Esophagus (tissue), 2 donors: ENCODE measurements around the gene PLAGL2. TPM values are rescaled to one million over a fixed set of nuclear protein-coding genes. Genes with fewer than 3 reads are reported as not detected.

Source experiments
- H3K27ac ChIP-seq, 2 donors: one replicate each; pipeline ENCODE4 v1.5.1; 2013; ENCODE audit warnings: low read depth in 2 of 2, mild to moderate bottlenecking in 2 of 2, inconsistent platforms in 1 of 2, low read length in 1 of 2, moderate library complexity in 1 of 2
- H3K27me3 ChIP-seq, 2 donors: one replicate each; pipeline ENCODE4 v1.6.1; 2013; ENCODE audit warnings: low read length in 2 of 2, control low read depth in 1 of 2, mild to moderate bottlenecking in 1 of 2; ENCODE audit not compliant: insufficient read depth in 2 of 2, control insufficient read depth in 1 of 2
- H3K36me3 ChIP-seq, 2 donors: one replicate each; pipeline ENCODE4 v1.6.1; 2013; ENCODE audit warnings: low read length in 1 of 2; ENCODE audit not compliant: control insufficient read depth in 2 of 2, insufficient read depth in 2 of 2
- H3K4me1 ChIP-seq, 2 donors: one replicate each; pipeline ENCODE4 v1.6.1; 2013; ENCODE audit warnings: low read length in 1 of 2; ENCODE audit not compliant: control insufficient read depth in 2 of 2, insufficient read depth in 2 of 2
- H3K4me3 ChIP-seq, 2 donors: one replicate each; pipeline ENCODE4 v1.5.1; 2013; ENCODE audit warnings: low read length in 2 of 2, mild to moderate bottlenecking in 2 of 2, low read depth in 1 of 2, moderate library complexity in 1 of 2
- H3K9me3 ChIP-seq, 2 donors: one replicate each; pipeline ENCODE4 v1.6.1; 2013; ENCODE audit warnings: mild to moderate bottlenecking in 2 of 2, low read depth in 1 of 2, low read length in 1 of 2, moderate library complexity in 1 of 2; ENCODE audit not compliant: control insufficient read depth in 2 of 2, insufficient read depth in 1 of 2
- WGBS, 2 donors: extraction: QIAGEN DNeasy Blood & Tissue Kit; methylation state at CpG; one replicate each; pipeline ENCODE4 v1.1.7; 2013; 5-methylcytosine and 5-hydroxymethylcytosine counted together
- polyA plus RNA-seq, 2 donors: library from polyadenylated mRNA; stranded (reverse); fragments of 200-250 nt; gene quantifications; one replicate each; pipeline ENCODE4 v1.2.3, GENCODE V29; 2013
- donor health status: healthy with polysubstance abuse.
- donor health status: Bipolar disorder and iron deficiency.

PLAGL2 gene
- polyA plus RNA-seq, 2 donors, result 4.1 to 6.4 TPM

- Histone ChIP-seq H3K27ac (no peak overlapping the region), H3K36me3 (peaks cover 13 to 29% of the 10 kb centered on the region in 2 donors), H3K27me3 (no peaks in the 10 kb centered on the region), H3K4me1 (peaks cover 0 to 6% of the 10 kb centered on the region in 2 donors), H3K4me3 (no peak overlapping the region), H3K9me3 (no peaks in the 10 kb centered on the region)
- WGBS, 2 donors, result 67 to 72% methylated on average over 4 of the region's 4 CpGs
Measured at GRCh38 chr20:32231847-32232246, 24.3 kb upstream of the PLAGL2 start.

GRCh38 chr20:32231245-32231644 lies 23.7 kb upstream of the PLAGL2 start:
- H3K27me3 ChIP-seq, result no peaks in the 10 kb centered on the region
- H3K4me1 ChIP-seq, result peaks cover 0 to 6% of the 10 kb centered on the region in 2 donors
- H3K27ac ChIP-seq, result no peak overlapping the region
- no peaks in the 10 kb centered on the region for H3K9me3 ChIP-seq
- H3K4me3 ChIP-seq, result no peak overlapping the region
- 94 to 96% methylated on average over 4 of the region's 4 CpGs for WGBS, 2 donors
- peaks cover 13 to 29% of the 10 kb centered on the region in 2 donors for H3K36me3 ChIP-seq

GRCh38 chr20:32230707-32231106 lies 23.2 kb upstream of the PLAGL2 start:
- WGBS, 2 donors, result 95 to 96% methylated on average over 13 of the region's 13 CpGs
- peaks cover 0 to 6% of the 10 kb centered on the region in 2 donors for H3K4me1 ChIP-seq
- H3K27me3 ChIP-seq, result no peaks in the 10 kb centered on the region
- no peak overlapping the region for H3K27ac ChIP-seq
- no peak overlapping the region for H3K4me3 ChIP-seq
- no peaks in the 10 kb centered on the region for H3K9me3 ChIP-seq
- H3K36me3 ChIP-seq, result peaks cover 13 to 26% of the 10 kb centered on the region in 2 donors

- H3K9me3 ChIP-seq, result no peaks in the 10 kb centered on the region
- H3K36me3 ChIP-seq, result peaks cover 12 to 19% of the 10 kb centered on the region in 2 donors
- no peak overlapping the region for H3K27ac ChIP-seq
- 81 to 95% methylated on average over 5 of the region's 5 CpGs for WGBS, 2 donors
- no peak overlapping the region for H3K4me3 ChIP-seq
- H3K27me3 ChIP-seq, result no peaks in the 10 kb centered on the region
- peaks cover 0 to 3% of the 10 kb centered on the region in 2 donors for H3K4me1 ChIP-seq
Measured at GRCh38 chr20:32229251-32229747, 21.8 kb upstream of the PLAGL2 start.

GRCh38 chr20:32227744-32228688 lies 20.5 kb upstream of the PLAGL2 start:
- Histone ChIP-seq H3K27me3 (no peaks in the 10 kb centered on the region), H3K36me3 (peaks cover 11 to 18% of the 10 kb centered on the region in 2 donors), H3K4me3 (no peak overlapping the region), H3K4me1 (peaks cover 0 to 4% of the 10 kb centered on the region in 2 donors), H3K9me3 (no peaks in the 10 kb centered on the region), H3K27ac (no peak overlapping the region)
- WGBS, 2 donors, result 73 to 91% methylated on average over 22 of the region's 22 CpGs

- no peaks in the 10 kb centered on the region for H3K27me3 ChIP-seq
Measured at GRCh38 chr20:32227306-32227705, 19.8 kb upstream of the PLAGL2 start.

GRCh38 chr20:32226391-32226790 lies 18.8 kb upstream of the PLAGL2 start:
- H3K9me3 ChIP-seq, result no peaks in the 10 kb centered on the region
- H3K4me3 ChIP-seq, result no peak overlapping the region
- no peak overlapping the region for H3K27ac ChIP-seq
- no peaks in the 10 kb centered on the region for H3K27me3 ChIP-seq
- peaks cover 0 to 4% of the 10 kb centered on the region in 2 donors for H3K4me1 ChIP-seq
- peaks cover 15 to 18% of the 10 kb centered on the region in 2 donors for H3K36me3 ChIP-seq
- 33 to 51% methylated on average over 1 of the region's 1 CpG for WGBS, 2 donors

More at GRCh38 chr20:32227306-32227705, 19.8 kb upstream of the PLAGL2 start:
- H3K4me3 ChIP-seq, result no peak overlapping the region
- H3K9me3 ChIP-seq, result no peaks in the 10 kb centered on the region
- peaks cover 0 to 4% of the 10 kb centered on the region in 2 donors for H3K4me1 ChIP-seq
- WGBS, 2 donors, result 78 to 93% methylated on average over 7 of the region's 7 CpGs
- H3K27ac ChIP-seq, result no peak overlapping the region
- H3K36me3 ChIP-seq, result peaks cover 15 to 18% of the 10 kb centered on the region in 2 donors

- Histone ChIP-seq H3K27ac (no peak overlapping the region), H3K36me3 (peaks cover 17 to 19% of the 10 kb centered on the region in 2 donors), H3K4me3 (no peak overlapping the region), H3K9me3 (no peaks in the 10 kb centered on the region), H3K4me1 (peaks cover 0 to 4% of the 10 kb centered on the region in 2 donors), H3K27me3 (no peaks in the 10 kb centered on the region)
- WGBS, 2 donors, result 70 to 83% methylated on average over 4 of the region's 4 CpGs
Measured at GRCh38 chr20:32224463-32224862, 16.9 kb upstream of the PLAGL2 start.

GRCh38 chr20:32218156-32218900 lies 10.8 kb upstream of the PLAGL2 start:
- no peaks in the 10 kb centered on the region for H3K27me3 ChIP-seq
- no peak overlapping the region for H3K4me3 ChIP-seq
- H3K4me1 ChIP-seq, result no peaks in the 10 kb centered on the region
- H3K36me3 ChIP-seq, result peaks cover 22 to 29% of the 10 kb centered on the region in 2 donors
- H3K9me3 ChIP-seq, result no peaks in the 10 kb centered on the region
- WGBS, 2 donors, result 84 to 89% methylated on average over 5 of the region's 5 CpGs
- H3K27ac ChIP-seq, result no peak overlapping the region
